Activated effector memory CD4-positive, alpha-beta T cell treated with anti-CD3 and anti-CD28 coated beads, Interleukin-2, amount 50 U/mL, for 16 hours (primary cell): ENCODE results near the gene HIRIP3.
"Not testable (repeated sequence)": the region's sequence is repeated elsewhere in the genome, so short reads cannot be mapped to it uniquely, and the experiment has no call there.

Source experiments
- DNase-seq: peaks from one replicate; pipeline ENCODE4 v3.0.0-alpha.2; 2020

Gene HIRIP3, protein sequence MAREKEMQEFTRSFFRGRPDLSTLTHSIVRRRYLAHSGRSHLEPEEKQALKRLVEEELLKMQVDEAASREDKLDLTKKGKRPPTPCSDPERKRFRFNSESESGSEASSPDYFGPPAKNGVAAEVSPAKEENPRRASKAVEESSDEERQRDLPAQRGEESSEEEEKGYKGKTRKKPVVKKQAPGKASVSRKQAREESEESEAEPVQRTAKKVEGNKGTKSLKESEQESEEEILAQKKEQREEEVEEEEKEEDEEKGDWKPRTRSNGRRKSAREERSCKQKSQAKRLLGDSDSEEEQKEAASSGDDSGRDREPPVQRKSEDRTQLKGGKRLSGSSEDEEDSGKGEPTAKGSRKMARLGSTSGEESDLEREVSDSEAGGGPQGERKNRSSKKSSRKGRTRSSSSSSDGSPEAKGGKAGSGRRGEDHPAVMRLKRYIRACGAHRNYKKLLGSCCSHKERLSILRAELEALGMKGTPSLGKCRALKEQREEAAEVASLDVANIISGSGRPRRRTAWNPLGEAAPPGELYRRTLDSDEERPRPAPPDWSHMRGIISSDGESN

DNA sequence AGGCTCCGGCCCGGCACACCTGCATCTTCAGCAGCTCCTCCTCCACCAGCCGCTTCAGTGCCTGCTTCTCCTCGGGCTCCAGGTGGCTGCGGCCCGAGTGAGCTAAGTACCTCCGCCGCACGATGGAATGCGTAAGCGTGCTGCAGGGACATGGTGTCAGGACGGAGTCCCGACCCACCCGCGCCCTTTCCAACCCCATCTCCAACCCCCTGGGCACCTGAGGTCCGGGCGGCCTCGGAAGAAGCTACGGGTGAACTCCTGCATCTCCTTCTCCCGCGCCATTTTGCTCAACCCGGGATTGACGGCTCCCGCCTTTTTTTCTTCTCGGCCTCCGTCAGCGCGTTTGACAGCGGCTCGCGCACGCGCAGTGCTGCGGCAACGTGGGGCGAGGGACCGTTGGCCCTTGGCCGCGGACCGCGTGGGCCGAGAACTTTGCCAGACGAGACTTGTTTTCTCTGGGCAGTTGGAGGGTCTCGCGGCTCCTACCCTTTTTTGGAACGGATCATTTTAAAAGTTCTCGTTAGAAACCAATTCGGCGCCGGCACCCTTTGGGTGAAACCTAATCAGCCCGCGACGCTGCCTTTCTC lies at the start of gene HIRIP3:
HIRIP3 (minus strand) TSS at position 294 of the 587 bp plus-strand sequence; CDS start at position 282, 12 bp downstream.
- DNase-seq: peak; percentile 95

DNA sequence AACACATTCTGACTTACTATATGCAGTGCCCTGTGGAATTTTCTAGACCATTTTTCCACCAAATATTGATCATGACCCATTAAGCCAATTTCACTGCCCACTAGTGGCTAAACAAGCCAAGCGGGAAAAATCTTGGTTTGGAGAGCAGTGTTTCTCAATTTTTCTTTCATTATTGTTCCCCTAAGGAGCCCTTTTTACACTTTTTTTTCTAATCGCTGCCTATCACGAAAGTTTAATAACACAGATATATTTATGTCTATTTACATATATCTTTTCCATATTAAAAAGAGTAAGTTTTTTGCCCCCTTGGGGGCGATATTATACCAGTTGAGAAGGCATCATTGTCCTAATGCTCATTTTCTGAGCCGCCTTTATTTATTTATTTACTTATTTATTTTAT lies 46.4 kb upstream of the HIRIP3 start:
- DNase-seq: no peak

DNA sequence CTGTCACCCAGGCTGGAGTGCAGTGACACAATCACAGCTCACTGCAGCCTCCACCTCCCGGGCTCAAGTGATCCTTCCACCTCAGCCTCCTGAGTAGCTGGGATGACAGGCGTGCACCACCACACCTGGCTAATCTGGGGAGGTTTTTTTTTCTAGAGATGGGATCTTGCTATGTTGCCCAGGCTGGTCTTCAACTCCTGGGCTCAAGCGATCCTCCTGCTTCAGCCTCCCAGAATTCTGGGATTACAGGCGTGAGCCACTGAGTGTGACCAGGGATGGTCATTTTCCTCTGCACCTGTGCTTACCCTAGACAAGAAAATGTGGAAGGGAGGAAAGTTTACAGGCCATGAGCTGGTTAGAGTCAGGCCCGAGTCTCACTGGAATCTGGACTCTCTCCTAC lies 45.3 kb upstream of the HIRIP3 start:
- not testable (repeated sequence) for DNase-seq

DNA sequence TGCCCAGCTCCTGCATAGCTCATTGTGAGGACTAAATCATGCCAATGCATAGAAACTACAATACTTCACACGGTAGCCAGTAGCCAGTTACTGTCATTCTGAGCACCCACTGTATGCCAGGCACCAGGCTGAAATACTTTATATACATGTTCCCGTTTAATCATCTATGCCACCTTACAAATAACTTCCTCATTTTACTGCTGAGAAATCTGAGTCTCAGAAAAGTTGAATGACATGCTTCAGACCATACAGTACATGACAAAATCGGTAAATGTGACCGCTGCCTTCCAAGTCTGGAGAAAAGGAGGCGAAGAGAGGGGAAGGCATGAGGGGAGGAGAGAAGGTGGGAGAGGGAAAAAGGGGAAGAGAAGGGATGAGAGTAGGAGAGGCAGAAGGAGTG lies 44.8 kb upstream of the HIRIP3 start:
- no peak for DNase-seq

DNA sequence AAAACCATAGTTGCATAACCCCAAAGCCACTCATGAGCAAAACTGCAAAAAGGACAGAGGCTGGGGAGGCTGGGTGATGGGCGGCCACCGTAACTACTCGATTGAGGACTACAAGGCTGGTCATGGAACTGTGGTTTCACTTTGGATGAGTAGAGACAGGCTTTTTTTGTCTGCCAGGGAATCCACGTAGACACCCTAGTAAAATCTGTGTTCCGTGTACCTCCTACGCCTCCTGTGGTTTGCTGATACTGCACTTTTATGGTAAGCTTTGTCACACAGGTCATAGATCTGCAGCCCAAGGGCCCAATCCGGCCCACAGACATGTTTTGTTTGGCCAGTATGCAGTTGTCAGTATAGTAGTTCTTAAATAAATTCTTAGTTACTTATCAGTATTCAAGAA lies 37.9 kb upstream of the HIRIP3 start:
- DNase-seq: no peak

DNA sequence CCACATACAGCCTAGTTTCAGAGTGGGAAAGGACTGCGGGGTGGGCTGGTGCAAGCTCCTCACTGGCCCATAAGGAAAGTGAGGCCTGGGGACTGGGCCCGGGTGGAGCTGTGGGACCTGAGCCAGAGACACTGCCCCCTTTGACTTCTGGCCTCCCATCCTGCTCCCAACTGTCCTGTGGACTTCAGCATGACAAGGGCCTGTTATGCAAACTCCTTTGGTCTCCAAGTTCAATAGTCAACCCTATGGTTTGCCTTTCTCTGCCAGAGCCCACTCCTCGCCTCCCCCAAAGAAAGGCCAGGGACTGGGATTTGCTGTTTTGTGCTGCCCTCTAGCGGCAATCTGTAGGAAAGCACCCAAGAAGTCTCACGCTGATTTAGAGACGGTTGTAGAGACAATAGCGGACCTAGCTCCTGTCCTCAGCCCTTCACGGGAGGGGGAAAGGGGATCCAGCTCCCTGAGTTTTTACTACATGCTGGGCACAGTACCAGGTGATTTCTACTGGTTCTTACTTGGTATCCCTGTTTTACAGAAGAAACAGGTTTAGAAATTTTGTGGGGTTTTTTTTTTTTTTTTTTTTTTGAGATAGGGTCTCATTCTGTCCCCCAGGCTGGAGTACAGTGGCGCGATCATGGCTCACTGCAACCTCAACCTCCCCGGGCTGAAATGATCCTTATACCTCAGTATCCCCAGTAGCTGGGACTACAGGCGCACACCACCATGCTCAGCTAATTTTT lies 36.8 kb upstream of the HIRIP3 start:
- DNase-seq: peak; percentile 84

DNA sequence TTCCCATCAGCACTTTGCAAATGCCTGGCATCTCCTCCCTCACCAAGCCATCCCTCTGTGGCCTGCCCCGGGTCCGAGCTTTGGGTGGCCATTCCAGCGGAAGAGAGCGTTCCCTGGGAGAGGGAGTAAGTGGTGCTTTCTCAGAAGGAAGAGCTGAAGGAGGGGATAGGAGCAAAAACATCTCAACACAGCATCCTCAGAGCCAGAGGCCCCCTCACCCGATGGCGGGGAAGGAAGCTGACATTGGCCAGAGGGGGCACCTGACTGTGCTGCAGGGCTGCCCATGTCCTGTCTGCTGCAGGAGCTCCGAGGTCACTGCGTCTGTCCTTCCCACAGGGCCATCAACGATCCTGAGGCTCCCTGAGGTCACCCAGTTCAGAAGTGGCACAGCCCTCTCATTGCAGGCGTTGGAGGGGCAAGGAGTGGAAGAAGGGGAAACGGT lies 36.1 kb upstream of the HIRIP3 start:
- DNase-seq: no peak

DNA sequence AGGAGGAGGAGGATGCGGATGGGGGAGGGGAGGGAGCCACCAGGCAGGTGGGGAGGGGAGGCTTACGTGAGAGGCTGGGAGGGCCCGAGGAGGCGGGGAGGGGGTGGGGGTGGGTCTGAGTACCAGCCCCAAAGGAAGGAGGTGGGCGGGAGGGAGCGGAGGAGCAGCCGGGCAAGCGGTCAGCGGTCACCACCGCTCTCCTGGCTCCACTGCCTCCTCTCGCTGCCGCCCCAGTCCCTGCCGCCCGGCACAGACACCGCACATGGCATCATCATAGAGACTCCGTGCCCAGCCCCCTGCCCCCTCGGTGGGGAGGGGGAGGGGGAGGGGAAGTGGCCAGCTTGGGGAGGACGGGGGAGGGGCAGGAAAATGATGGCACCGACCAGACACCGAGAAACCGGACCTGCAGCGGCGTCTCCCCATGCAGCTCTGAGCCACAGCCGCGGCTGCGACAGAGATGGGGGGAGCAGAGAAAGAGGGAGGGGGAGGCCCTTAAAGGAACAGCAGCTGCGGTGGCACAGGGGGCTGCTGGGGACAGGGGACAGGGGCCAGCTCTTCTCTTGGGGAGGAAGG lies 35.5 kb upstream of the HIRIP3 start, which contains the start of gene TLCD3B:
TLCD3B (minus strand) TSS at position 431 of the 573 bp plus-strand sequence. CDS start 744 bp downstream, outside the sequence.
- DNase-seq: no peak

DNA sequence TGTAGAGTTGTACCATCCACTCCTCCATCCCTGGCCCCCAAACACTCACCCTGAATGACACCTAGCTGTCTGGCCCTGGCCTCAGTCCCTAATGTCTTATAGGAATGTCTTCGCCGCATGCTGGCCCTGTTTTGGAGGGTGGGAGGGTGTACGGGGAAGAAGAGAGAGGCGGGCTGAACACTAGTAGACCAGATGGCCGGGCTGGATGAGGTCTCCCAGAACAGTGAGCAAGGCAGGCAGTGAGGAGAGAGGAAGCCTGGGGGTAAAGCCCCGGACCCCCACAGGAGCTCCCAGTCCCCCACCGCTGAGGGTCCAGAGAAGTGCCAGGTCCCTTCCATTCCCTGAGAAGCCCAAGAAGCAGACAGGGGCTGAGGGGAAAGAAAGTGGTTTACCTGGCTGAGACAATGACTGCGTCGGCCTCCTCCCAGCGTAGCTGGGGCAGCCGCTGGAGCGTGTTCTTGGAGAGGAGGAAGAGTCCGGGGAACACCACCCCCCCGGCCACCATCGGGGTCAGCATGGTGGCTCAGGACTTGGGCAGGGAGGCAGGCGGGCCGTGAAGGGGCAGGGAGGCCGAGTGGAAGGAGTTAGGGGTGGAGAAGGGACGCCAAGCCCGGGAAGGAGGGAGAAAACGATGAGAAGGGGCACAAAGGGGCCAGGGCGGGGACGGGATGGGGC lies 34.7 kb upstream of the HIRIP3 start:
- DNase-seq: no peak

DNA sequence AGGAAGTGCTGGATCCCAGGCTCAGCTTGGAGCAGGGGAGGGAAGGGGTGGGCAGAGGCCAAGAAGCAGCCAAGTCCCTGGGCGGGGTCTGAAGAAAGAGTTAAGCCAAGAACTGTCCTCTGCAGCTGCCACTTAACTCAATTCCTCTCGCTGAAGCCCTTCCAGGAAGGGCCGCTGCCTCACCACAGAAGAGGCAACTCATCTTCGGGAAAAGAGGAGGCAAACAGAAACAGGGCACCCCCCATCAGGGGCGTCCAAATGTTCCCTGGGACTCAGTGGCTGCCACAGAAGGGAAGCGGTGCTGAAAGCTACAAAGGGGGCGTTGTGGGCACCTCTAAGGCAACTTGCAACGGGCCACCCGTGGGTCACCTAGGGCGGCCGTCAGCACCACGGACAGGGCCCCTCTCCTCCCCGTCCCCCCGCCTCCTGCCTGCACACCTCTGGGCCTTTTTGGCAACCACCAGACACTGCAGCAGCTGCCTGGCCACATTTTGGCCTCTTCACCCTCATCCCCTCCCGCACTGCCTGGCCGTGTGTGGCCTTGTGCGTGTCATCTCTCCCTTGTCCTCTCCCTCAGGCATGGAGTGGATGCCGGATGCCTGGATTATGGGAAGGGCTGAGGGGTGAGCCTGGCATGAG lies 33.1 kb upstream of the HIRIP3 start:
- no peak for DNase-seq

DNA sequence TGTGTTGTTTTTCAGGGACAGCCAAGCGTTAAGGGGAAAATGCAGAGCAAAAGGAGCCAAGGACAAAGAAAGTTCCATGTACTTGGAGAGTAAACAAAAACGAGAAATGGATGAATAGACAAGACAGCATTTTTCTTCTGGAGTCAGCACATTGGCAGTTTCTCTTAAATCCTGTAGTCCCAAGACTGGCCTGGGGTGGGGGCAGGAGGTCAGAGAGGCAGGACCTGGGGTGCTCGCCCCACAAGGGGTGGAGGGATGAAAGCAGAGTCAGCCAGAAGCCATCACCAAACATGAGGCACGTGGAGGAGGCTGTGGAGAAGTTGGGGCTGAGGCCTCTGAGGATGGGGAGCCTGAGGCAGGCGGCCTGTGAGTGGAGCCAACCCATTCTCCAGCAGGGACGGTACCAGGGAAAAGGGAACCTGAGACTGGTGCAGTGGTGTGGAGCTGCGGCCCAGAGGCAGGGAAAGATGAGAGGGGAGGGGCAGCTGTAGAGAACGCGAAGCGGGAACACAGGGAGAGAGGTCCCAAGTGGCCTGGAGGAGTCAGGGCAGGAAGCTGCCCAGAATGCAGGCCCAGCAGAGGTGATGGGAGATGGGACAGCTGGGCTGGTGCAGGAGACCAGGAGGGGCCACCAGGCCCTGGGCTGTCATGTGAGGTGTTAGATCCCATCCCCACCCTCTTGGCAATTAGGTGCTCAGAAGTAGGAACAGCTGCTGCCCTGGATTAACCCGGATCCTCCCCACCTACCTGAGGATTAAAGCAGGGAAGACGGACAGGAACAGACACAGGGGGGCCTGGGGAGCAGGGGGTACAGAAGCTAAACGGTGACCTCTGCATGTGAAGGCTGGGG lies 32.4 kb upstream of the HIRIP3 start:
- no peak for DNase-seq

DNA sequence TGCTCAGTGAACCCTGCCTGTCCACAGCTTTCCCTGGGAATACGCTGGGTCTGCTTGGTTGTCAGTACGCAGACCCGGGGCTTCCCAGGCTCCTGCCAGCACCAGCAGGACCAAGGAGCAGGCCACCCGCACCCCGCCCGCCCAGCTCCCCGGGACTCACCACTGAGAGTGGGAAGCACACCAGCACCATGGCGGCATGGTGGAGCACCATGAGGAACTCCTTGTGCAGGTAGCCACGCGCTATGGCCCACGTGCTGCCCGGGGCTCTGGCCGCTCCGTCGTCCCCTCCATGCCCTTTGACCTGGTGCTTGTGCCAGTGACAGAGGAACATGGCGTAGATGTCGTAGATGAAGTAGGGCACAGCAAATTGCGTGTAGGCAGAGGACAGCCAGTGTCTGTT lies 31.0 kb upstream of the HIRIP3 start:
- no peak for DNase-seq

DNA sequence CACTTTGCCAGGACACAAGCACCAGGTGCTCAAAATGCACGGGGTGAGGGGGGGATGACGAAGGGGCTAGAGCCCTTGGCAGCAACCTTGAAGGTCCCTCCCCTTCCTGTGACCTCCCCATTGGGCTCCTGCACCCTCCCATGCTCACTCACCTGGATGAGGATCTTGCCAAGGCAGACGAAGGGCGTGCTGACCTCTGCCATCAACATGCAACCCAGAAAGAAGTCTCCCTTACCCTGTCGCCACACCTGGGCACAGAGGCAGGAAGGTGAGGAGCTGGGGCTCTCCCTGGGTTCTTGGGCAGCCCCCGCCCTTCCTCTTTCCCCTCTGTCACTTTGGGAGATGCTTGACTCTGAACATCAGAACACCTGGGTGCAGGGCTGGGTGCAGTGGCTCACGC lies 30.2 kb upstream of the HIRIP3 start:
- no peak for DNase-seq

DNA sequence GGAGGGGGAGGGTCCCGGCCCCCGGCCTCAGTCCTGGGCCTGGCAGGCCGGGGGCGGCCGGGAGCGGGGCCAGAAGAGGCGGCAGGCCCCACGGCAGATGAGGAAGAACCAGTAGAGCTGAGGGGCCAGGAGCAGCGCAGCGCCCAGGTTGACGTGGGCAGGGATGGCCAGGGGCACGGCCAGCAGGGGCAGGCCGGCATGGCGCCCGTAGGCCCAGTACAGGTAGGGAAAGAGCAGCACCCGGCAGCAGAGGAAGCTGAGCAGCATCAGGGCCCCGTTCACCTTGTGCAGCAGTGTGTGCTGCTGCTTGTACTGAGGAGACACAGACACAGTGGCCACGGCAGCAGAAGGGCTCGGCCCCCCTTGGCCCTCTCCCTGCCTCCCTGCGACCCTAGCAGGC lies 29.7 kb upstream of the HIRIP3 start:
- no peak for DNase-seq

DNA sequence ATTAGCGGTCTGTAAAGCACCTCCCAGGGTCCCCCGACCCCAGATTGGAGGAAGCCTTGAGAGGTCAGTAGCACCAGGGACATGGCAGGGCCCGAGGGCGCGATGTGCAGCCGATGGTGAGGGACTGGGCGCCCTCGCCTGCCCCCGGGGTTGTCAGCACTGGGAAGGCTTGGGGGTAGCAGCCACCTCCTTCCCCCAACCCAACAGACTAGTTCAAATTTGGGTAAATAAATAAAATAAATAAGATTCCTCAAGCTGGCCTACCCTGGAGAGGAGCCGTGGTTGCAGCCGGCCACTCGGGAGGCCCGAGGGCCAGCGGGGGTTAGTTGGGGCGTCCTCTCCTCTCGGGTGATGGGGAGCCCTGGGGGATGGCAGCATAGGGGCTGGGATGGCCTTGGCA lies 29.0 kb upstream of the HIRIP3 start:
- no peak for DNase-seq

DNA sequence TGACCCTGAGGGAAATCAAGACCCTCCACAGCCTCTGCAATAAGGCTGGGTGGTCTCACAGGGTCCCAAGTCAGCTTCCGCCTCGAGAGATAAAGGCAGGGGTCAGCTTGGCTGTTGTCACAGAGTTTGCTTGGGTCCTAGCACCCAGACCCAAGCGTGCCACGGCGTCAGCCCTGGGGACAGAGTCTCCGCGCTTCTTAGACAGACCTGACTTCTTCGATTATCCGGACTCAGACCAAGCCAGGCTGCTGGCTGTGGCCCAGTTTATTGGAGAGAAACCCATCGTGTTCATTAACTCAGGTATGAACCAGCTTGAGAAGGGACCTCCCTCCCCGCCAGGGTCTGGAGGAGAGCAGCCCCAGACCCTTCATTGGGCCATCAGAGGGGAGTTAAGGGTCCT lies 28.2 kb upstream of the HIRIP3 start:
- no peak for DNase-seq

DNA sequence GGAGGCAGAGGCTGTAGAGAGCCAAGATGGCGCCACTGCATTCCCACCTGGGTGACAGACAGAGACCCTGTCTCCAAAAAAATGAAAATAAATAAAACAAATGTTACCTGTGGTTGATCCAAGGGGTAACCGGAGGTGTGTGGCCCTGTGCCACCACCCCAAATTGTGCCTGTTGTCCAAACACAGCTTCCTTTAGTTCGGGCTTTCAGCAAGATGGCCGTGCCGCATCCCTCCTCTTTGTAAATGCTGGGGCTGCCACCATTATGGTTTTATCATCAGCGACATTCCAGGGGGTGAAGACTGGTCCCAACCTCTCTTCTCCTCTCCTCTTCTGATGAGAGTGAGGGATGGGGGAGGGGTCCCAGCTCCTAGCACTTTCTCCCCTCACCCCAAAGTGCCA lies 27.5 kb upstream of the HIRIP3 start, which contains the start of gene C16orf92:
C16orf92 (plus strand) TSS at position 312 of the 400 bp plus-strand sequence. CDS start 143 bp downstream, outside the sequence.
- no peak for DNase-seq

DNA sequence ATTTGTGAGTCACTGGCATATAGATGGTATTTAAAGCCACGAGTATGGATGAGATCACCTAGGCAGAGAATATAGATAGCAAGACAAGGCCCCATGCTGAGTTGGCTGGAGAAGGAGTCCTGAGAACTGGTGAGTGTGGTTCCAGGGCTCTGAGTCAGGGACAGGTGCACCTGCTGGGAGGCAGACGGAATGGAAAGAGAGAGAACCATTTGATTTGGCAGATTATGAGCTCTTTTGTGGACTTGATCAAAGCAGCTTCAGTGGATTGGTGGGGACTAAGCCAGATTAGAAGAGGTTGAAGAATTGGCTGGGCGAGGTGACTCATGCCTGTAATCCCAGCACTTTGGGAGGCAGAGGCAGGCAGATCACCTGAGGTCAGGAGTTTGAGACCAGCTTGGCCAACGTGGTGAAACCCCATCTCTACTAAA lies 23.3 kb upstream of the HIRIP3 start:
- no peak for DNase-seq

DNA sequence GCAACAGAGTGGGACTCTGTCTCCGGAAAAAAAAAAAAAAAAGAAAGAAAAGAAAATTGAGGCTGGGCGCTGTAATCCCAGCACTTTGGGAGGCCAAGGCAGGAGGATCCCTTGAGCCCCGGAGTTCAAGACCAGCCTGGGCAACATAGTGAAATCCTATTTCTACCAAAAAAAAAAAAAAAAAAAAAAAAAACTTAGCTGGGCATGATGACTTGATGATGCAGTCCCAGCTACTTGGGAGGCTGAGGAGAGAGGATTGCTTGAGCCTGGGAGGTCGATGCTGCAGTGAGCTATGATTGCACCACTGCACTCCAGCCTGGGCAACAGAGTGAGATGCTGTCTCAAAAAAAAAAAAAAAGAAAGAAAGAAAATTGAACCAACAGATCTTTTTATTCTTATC lies 22.5 kb upstream of the HIRIP3 start:
- not testable (repeated sequence) for DNase-seq

DNA sequence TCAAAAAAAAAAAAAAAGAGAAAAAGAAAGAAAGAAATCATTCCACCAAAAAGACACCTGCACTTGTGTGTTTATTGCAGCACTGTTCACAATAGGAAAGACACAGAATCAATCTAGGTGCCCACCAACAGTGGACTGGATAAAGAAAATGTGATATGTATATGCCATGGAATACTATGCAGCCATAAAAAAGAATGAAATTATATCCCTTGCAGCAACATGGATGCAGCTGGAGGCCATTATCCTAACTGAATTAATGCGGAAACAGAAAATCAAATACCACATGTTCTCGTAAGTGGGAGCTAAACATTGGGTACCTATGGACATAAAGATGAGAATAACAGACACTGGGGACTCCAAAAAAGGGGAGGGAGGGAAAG lies 21.9 kb upstream of the HIRIP3 start:
- no peak for DNase-seq
